Suprapubic skin (tissue), 3 donors: ENCODE measurements around the gene SPINT2.

ENCODE experiments used
- CTCF ChIP-seq, 2 donors: fragments of 200-600 bp in 1 of 2; fragments of 450-650 bp in 1 of 2; sonication (generic) in 1 of 2; IDR thresholded peaks; one replicate each; pipeline ENCODE4 v1.5.1; 2016 to 2019; ENCODE audit warnings: antibody characterized with exemption in 2 of 2, mild to moderate bottlenecking in 1 of 2, moderate library complexity in 1 of 2
- POLR2AphosphoS5 ChIP-seq, 3 donors: sonication (generic); formaldehyde crosslinking; IDR thresholded peaks; one replicate each; pipeline ENCODE4 v1.6.1; 2017; ENCODE audit warnings: antibody characterized with exemption in 3 of 3

- TF ChIP-seq POLR2AphosphoS5 (IDR thresholded peaks at IDR 0.05) (no peak), CTCF (IDR thresholded peaks at IDR 0.05) (no peak)
Observed at GRCh38 chr19:38250821-38251563, 13.4 kb upstream of the SPINT2 start.
